ENCODE data around the gene C19orf47.

C19orf47 gene

GRCh38 chr19:40282209-40282580 lies 66.0 kb downstream of the C19orf47 start:
- DNase-seq (ENCODE audit: low read depth): no peak

- DNase-seq (ENCODE audit: low read depth): no peak
Measured at GRCh38 chr19:40281381-40282208, 66.6 kb downstream of the C19orf47 start.

GRCh38 chr19:40280608-40281221 lies 67.5 kb downstream of the C19orf47 start:
- DNase-seq (ENCODE audit: low read depth): no peak

GRCh38 chr19:40279761-40280607 lies 68.2 kb downstream of the C19orf47 start:
- no peak for DNase-seq (ENCODE audit: low read depth)

- no peak for DNase-seq (ENCODE audit: low read depth)
Measured at GRCh38 chr19:40279120-40279551, 69.1 kb downstream of the C19orf47 start.

- no peak for DNase-seq (ENCODE audit: low read depth)
Measured at GRCh38 chr19:40278361-40279035, 69.7 kb downstream of the C19orf47 start.

GRCh38 chr19:40277356-40278059 lies 70.7 kb downstream of the C19orf47 start:
- DNase-seq (ENCODE audit: low read depth): no peak

GRCh38 chr19:40274585-40275544 lies 73.3 kb downstream of the C19orf47 start:
- DNase-seq (ENCODE audit: low read depth): peak; percentile 16

- DNase-seq (ENCODE audit: low read depth): no peak
Measured at GRCh38 chr19:40273469-40274360, 74.5 kb downstream of the C19orf47 start.

GRCh38 chr19:40272261-40272660 lies 75.9 kb downstream of the C19orf47 start:
- no peak for DNase-seq (ENCODE audit: low read depth)

GRCh38 chr19:40271706-40272105 lies 76.5 kb downstream of the C19orf47 start:
- no peak for DNase-seq (ENCODE audit: low read depth)

GRCh38 chr19:40270362-40271089 lies 77.7 kb downstream of the C19orf47 start:
- DNase-seq (ENCODE audit: low read depth): no peak
